ENCODE results near the gene SPDEF.

Gene SPDEF

GRCh38 chr6:34547701-34548644, 8.2 kb downstream of the SPDEF start:
- no peaks in the 10 kb centered on the region for H3K27me3 ChIP-seq (ENCODE audit: control insufficient read depth in 2 of 2, insufficient read depth in 2 of 2, low read length in 2 of 2)
- H3K36me3 ChIP-seq (ENCODE audit: control insufficient read depth in 2 of 2, insufficient read depth in 2 of 2, low read length in 2 of 2), result peaks cover 0 to 2% of the 10 kb centered on the region in 2 donors
- H3K9ac ChIP-seq (ENCODE audit: low read depth in 1 of 2, low read length in 2 of 2), result peak overlapping the region; percentile 8 to 50
- no peak overlapping the region for H3K4me3 ChIP-seq (ENCODE audit: low read length in 2 of 2)
- H3K4me1 ChIP-seq (ENCODE audit: control insufficient read depth in 2 of 2, insufficient read depth in 2 of 2, low read length in 2 of 2), result peaks cover 38 to 47% of the 10 kb centered on the region in 2 donors
- no peaks in the 10 kb centered on the region for H3K9me3 ChIP-seq (ENCODE audit: control insufficient read depth in 2 of 2, low read length in 2 of 2)
- H3K27ac ChIP-seq (ENCODE audit: low read depth in 2 of 2, low read length in 2 of 2), result peak overlapping the region; percentile 85 to 88

- Histone ChIP-seq H3K4me1 (ENCODE audit: control insufficient read depth in 2 of 2, insufficient read depth in 2 of 2, low read length in 2 of 2) (peaks cover 34 to 47% of the 10 kb centered on the region in 2 donors), H3K4me3 (ENCODE audit: low read length in 2 of 2) (peak overlapping the region; percentile 33 to 48), H3K9ac (ENCODE audit: low read depth in 1 of 2, low read length in 2 of 2) (peak overlapping the region; percentile 43 to 52), H3K9me3 (ENCODE audit: control insufficient read depth in 2 of 2, low read length in 2 of 2) (no peaks in the 10 kb centered on the region), H3K36me3 (ENCODE audit: control insufficient read depth in 2 of 2, insufficient read depth in 2 of 2, low read length in 2 of 2) (peaks cover 2 to 6% of the 10 kb centered on the region in 2 donors), H3K27ac (ENCODE audit: low read depth in 2 of 2, low read length in 2 of 2) (peak overlapping the region; percentile 85 to 88), H3K27me3 (ENCODE audit: control insufficient read depth in 2 of 2, insufficient read depth in 2 of 2, low read length in 2 of 2) (no peaks in the 10 kb centered on the region)
These were observed 9.4 kb downstream of the SPDEF start for GRCh38 chr6:34546551-34547321.

GRCh38 chr6:34544776-34545471, 11.2 kb downstream of the SPDEF start:
- Histone ChIP-seq H3K4me3 (ENCODE audit: low read length in 2 of 2) (no peak overlapping the region), H3K27ac (ENCODE audit: low read depth in 2 of 2, low read length in 2 of 2) (peak overlapping the region in 1 of 2 donors; percentile 43), H3K4me1 (ENCODE audit: control insufficient read depth in 2 of 2, insufficient read depth in 2 of 2, low read length in 2 of 2) (peaks cover 29 to 41% of the 10 kb centered on the region in 2 donors), H3K9me3 (ENCODE audit: control insufficient read depth in 2 of 2, low read length in 2 of 2) (no peaks in the 10 kb centered on the region), H3K27me3 (ENCODE audit: control insufficient read depth in 2 of 2, insufficient read depth in 2 of 2, low read length in 2 of 2) (no peaks in the 10 kb centered on the region), H3K36me3 (ENCODE audit: control insufficient read depth in 2 of 2, insufficient read depth in 2 of 2, low read length in 2 of 2) (peaks cover 6% of the 10 kb centered on the region in 2 donors), H3K9ac (ENCODE audit: low read depth in 1 of 2, low read length in 2 of 2) (peak overlapping the region in 1 of 2 donors; percentile 27)

GRCh38 chr6:34544052-34544604, 12.0 kb downstream of the SPDEF start:
- Histone ChIP-seq H3K4me3 (ENCODE audit: low read length in 2 of 2) (no peak overlapping the region), H3K36me3 (ENCODE audit: control insufficient read depth in 2 of 2, insufficient read depth in 2 of 2, low read length in 2 of 2) (peaks cover 6% of the 10 kb centered on the region in 2 donors), H3K9ac (ENCODE audit: low read depth in 1 of 2, low read length in 2 of 2) (no peak overlapping the region), H3K27me3 (ENCODE audit: control insufficient read depth in 2 of 2, insufficient read depth in 2 of 2, low read length in 2 of 2) (no peaks in the 10 kb centered on the region), H3K27ac (ENCODE audit: low read depth in 2 of 2, low read length in 2 of 2) (no peak overlapping the region), H3K4me1 (ENCODE audit: control insufficient read depth in 2 of 2, insufficient read depth in 2 of 2, low read length in 2 of 2) (peaks cover 29 to 41% of the 10 kb centered on the region in 2 donors), H3K9me3 (ENCODE audit: control insufficient read depth in 2 of 2, low read length in 2 of 2) (no peaks in the 10 kb centered on the region)

DNA sequence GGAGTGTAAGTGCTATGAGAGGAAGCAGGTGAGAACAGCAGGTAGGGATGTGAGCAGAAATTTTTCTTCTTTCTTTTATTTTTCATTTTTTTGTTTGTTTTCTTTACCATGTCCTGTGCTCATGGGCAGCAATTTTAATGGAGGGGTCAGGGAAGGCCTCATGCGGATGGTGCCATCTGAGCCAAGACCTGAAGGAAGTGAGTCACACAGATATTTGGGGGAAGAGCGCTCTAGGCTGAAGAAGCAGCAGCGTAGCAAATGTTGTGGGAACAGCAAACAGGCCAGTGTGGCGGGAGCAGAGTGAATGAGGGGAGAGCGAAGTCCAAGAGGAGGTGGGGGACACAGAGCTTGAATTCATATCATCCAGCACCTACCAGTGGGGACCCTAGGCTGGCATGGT, 12.7 kb downstream of the SPDEF start:
- Histone ChIP-seq H3K27me3 (ENCODE audit: control insufficient read depth in 2 of 2, insufficient read depth in 2 of 2, low read length in 2 of 2) (no peaks in the 10 kb centered on the region), H3K9ac (ENCODE audit: low read depth in 1 of 2, low read length in 2 of 2) (no peak overlapping the region), H3K4me1 (ENCODE audit: control insufficient read depth in 2 of 2, insufficient read depth in 2 of 2, low read length in 2 of 2) (peaks cover 29 to 36% of the 10 kb centered on the region in 2 donors), H3K27ac (ENCODE audit: low read depth in 2 of 2, low read length in 2 of 2) (no peak overlapping the region), H3K9me3 (ENCODE audit: control insufficient read depth in 2 of 2, low read length in 2 of 2) (no peaks in the 10 kb centered on the region), H3K4me3 (ENCODE audit: low read length in 2 of 2) (no peak overlapping the region), H3K36me3 (ENCODE audit: control insufficient read depth in 2 of 2, insufficient read depth in 2 of 2, low read length in 2 of 2) (peaks cover 6% of the 10 kb centered on the region in 2 donors)

DNA sequence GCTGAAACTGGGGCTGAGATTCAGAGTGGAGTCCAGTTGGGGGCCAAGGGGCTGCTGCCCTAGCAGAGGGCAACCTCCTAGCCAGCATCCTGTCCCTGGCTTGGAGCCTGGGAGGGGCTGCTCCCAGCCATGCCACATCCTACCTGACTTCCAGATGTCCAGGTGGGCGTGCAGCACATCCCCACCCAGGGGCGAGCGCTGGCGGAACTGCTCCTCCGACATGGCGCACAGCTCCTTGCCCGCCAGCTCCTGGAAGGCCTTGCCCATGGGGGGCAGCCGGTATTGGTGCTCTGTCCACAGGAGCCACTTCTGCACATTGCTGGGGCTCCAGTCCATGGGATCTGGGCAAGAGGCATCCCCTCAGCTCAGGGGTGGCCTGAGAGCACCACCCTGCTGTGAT, 15.3 kb downstream of the SPDEF start:
- no peaks in the 10 kb centered on the region for H3K27me3 ChIP-seq (ENCODE audit: control insufficient read depth in 2 of 2, insufficient read depth in 2 of 2, low read length in 2 of 2)
- H3K9me3 ChIP-seq (ENCODE audit: control insufficient read depth in 2 of 2, low read length in 2 of 2), result no peaks in the 10 kb centered on the region
- no peak overlapping the region for H3K27ac ChIP-seq (ENCODE audit: low read depth in 2 of 2, low read length in 2 of 2)
- no peak overlapping the region for H3K9ac ChIP-seq (ENCODE audit: low read depth in 1 of 2, low read length in 2 of 2)
- H3K36me3 ChIP-seq (ENCODE audit: control insufficient read depth in 2 of 2, insufficient read depth in 2 of 2, low read length in 2 of 2), result peaks cover 6% of the 10 kb centered on the region in 2 donors
- H3K4me3 ChIP-seq (ENCODE audit: low read length in 2 of 2), result no peak overlapping the region
- H3K4me1 ChIP-seq (ENCODE audit: control insufficient read depth in 2 of 2, insufficient read depth in 2 of 2, low read length in 2 of 2), result peaks cover 30 to 34% of the 10 kb centered on the region in 2 donors

- no peaks in the 10 kb centered on the region for H3K27me3 ChIP-seq (ENCODE audit: control insufficient read depth in 2 of 2, insufficient read depth in 2 of 2, low read length in 2 of 2)
- peaks cover 34% of the 10 kb centered on the region in 2 donors for H3K4me1 ChIP-seq (ENCODE audit: control insufficient read depth in 2 of 2, insufficient read depth in 2 of 2, low read length in 2 of 2)
These were observed 15.9 kb downstream of the SPDEF start for GRCh38 chr6:34540222-34540621.

GRCh38 chr6:34539181-34539580, 16.9 kb downstream of the SPDEF start:
- H3K9me3 ChIP-seq (ENCODE audit: control insufficient read depth in 2 of 2, low read length in 2 of 2), result no peaks in the 10 kb centered on the region
- peaks cover 32 to 34% of the 10 kb centered on the region in 2 donors for H3K4me1 ChIP-seq (ENCODE audit: control insufficient read depth in 2 of 2, insufficient read depth in 2 of 2, low read length in 2 of 2)
- peak overlapping the region in 1 of 2 donors; percentile 38 for H3K27ac ChIP-seq (ENCODE audit: low read depth in 2 of 2, low read length in 2 of 2)
- peaks cover 6% of the 10 kb centered on the region in 2 donors for H3K36me3 ChIP-seq (ENCODE audit: control insufficient read depth in 2 of 2, insufficient read depth in 2 of 2, low read length in 2 of 2)
- H3K27me3 ChIP-seq (ENCODE audit: control insufficient read depth in 2 of 2, insufficient read depth in 2 of 2, low read length in 2 of 2), result no peaks in the 10 kb centered on the region
- no peak overlapping the region for H3K4me3 ChIP-seq (ENCODE audit: low read length in 2 of 2)
- no peak overlapping the region for H3K9ac ChIP-seq (ENCODE audit: low read depth in 1 of 2, low read length in 2 of 2)

More at GRCh38 chr6:34540222-34540621, 15.9 kb downstream of the SPDEF start:
- Histone ChIP-seq H3K27ac (ENCODE audit: low read depth in 2 of 2, low read length in 2 of 2) (no peak overlapping the region), H3K36me3 (ENCODE audit: control insufficient read depth in 2 of 2, insufficient read depth in 2 of 2, low read length in 2 of 2) (peaks cover 6% of the 10 kb centered on the region in 2 donors), H3K9ac (ENCODE audit: low read depth in 1 of 2, low read length in 2 of 2) (no peak overlapping the region), H3K9me3 (ENCODE audit: control insufficient read depth in 2 of 2, low read length in 2 of 2) (no peaks in the 10 kb centered on the region), H3K4me3 (ENCODE audit: low read length in 2 of 2) (no peak overlapping the region)

DNA sequence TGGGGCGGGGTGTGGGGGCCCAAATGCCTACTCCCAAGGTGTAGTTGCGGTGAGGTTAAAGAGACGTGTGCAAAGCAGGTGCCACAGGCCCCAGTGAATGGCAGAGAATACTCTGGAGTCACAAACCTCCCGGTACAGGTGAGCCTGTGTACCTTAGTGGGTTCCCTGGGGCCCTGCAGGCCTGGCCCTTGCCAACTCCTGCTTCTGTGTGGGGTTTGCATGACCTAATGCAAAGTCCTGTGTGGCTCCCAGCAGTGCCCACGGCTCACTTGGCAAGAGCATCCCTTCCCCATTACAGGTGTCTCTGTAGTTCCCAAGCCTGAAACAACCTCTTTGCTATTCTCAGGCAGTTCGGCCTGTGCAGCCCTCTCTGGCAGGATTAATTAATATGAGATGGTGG, 17.5 kb downstream of the SPDEF start:
- Histone ChIP-seq H3K9ac (ENCODE audit: low read depth in 1 of 2, low read length in 2 of 2) (no peak overlapping the region), H3K9me3 (ENCODE audit: control insufficient read depth in 2 of 2, low read length in 2 of 2) (no peaks in the 10 kb centered on the region), H3K27me3 (ENCODE audit: control insufficient read depth in 2 of 2, insufficient read depth in 2 of 2, low read length in 2 of 2) (no peaks in the 10 kb centered on the region), H3K36me3 (ENCODE audit: control insufficient read depth in 2 of 2, insufficient read depth in 2 of 2, low read length in 2 of 2) (peaks cover 4 to 6% of the 10 kb centered on the region in 2 donors), H3K27ac (ENCODE audit: low read depth in 2 of 2, low read length in 2 of 2) (peak overlapping the region in 1 of 2 donors; percentile 38), H3K4me1 (ENCODE audit: control insufficient read depth in 2 of 2, insufficient read depth in 2 of 2, low read length in 2 of 2) (peaks cover 32 to 34% of the 10 kb centered on the region in 2 donors), H3K4me3 (ENCODE audit: low read length in 2 of 2) (no peak overlapping the region)

All from mucosa of rectum (tissue), 2 donors.